GM21717 (cell line): Measurements from ENCODE around the gene GOLT1B.
"Not testable (repeated sequence)": the region's sequence is repeated elsewhere in the genome, so short reads cannot be mapped to it uniquely, and the experiment has no call there.

Experiments used
- ATAC-seq: cut with Tn5 transposase; IDR thresholded peaks from one replicate; pipeline ENCODE4 v1.9.1; 2021; ENCODE audit warnings: mild to moderate bottlenecking, moderate library complexity; ENCODE audit not compliant: unreplicated experiment

Gene GOLT1B, protein sequence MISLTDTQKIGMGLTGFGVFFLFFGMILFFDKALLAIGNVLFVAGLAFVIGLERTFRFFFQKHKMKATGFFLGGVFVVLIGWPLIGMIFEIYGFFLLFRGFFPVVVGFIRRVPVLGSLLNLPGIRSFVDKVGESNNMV

DNA sequence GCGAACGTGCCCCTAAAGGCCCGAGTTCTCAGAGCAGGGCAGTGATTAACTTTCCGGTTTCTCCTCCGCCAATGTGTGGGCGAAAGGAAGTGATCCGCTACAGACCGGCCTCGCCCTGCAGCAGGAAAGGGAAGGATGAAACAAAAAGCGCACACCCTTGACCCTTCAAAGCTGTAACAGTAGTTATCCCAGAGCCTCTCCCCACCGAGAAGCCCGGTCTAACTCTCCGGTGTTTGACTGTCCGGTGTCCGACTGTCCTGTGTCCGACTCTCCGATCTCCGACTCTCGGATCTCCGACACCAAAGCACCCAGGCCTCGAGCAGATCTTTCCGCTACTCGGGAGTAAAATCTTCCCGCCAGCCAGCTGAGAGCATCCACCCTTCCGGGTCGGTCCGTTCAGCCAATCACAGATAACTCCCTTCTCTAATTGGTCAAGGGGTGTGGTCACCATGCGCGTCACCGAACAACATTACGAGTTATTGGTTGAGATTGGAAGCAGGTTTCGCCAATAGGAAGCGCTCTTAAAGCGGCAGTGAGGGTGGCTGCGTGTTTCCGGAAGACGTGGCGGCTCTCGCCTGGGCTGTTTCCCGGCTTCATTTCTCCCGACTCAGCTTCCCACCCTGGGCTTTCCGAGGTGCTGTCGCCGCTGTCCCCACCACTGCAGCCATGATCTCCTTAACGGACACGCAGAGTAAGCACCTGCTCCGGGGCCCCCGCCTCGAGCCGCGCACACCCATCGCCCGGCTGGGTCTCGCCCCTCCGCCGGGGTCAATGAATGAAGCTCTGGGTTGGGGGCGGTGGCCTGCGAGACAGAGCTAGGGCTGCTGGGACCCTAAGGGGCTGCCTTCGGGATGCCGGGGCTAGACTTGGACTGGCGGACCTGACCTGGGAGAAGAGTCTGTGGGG is at the start of gene GOLT1B, which contains the start of gene RECQL:
Gene GOLT1B (plus strand): TSS at position 532 of the 906 bp plus-strand sequence. CDS start 135 bp downstream, at position 667.
Gene RECQL (minus strand): TSS at position 378 of the 906 bp plus-strand sequence. CDS start 2,065 bp downstream, outside the sequence.
- ATAC-seq = peak; percentile 99

DNA sequence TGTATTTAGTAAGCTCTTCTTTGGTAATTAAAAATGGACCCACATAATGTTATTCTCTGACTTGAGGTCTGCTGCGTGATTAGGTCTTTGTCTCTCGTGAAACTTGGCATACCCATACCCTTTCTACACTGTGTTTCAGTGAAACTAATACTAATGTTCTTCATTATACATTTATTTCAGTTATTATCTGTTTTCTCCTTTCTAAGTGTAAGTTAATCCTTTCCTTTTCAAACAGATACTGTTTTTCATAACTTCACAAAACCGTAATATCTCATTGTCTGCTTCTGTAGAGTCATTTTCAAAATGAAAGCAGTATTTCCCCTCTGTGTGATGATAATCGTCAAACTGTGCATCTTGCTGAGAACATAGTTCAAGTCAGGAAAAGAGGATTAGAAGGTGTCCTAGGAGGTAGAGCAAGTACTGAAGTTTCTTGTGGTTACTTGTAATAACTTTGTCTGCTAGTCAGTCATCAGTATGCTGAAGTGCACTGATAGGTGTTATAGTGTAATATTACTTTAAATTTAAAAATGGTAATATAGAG is 48.2 kb upstream of the GOLT1B start:
- ATAC-seq = no peak

- no peak for ATAC-seq
These were observed 45.3 kb upstream of the GOLT1B start for GRCh38 chr12:21456291-21456780.

DNA sequence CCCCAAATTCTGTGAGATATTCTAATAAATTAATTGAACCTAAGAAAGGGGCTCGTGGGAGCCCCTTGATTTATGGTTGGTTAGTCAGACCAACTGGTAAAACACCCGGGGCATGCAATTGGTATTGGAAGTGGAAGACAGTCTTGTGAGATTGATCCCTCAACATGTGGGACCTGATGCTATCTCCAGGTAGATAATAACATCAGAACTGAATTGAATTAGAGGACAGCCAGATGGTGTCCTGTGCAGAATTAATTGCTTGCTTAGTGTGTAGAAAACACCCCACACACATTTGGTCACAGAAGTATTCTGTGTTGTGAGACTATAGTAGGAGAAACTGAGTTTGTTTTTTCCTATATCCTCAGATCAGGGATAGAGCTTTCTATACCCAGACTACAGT is 42.1 kb upstream of the GOLT1B start:
- ATAC-seq = no peak

- not testable (repeated sequence) for ATAC-seq
These were observed 34.3 kb upstream of the GOLT1B start for GRCh38 chr12:21467334-21467733.

GRCh38 chr12:21471294-21471693 is 30.3 kb upstream of the GOLT1B start:
- no peak for ATAC-seq

GRCh38 chr12:21472197-21472823 is 29.3 kb upstream of the GOLT1B start:
- ATAC-seq = no peak

GRCh38 chr12:21475552-21475951 is 26.0 kb upstream of the GOLT1B start:
- no peak for ATAC-seq

DNA sequence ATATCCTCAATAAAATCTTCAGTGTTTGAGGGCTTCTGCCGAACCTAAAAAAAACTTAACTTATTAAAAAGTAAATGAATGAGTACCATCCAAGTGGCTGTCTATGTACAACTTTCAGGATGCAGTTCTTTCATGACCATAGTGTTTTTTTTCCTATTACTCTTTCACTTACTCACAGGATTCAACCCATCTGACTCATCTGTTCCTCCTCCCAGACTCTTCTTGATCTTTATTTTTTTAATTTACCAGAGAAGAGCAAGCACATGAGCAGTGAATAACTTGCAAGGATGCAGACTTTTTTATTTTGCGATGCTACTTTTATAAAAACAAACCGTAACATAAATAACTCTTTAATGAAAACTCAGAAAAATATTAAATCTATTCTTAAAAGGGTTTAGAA is 24.6 kb upstream of the GOLT1B start:
- no peak for ATAC-seq

DNA sequence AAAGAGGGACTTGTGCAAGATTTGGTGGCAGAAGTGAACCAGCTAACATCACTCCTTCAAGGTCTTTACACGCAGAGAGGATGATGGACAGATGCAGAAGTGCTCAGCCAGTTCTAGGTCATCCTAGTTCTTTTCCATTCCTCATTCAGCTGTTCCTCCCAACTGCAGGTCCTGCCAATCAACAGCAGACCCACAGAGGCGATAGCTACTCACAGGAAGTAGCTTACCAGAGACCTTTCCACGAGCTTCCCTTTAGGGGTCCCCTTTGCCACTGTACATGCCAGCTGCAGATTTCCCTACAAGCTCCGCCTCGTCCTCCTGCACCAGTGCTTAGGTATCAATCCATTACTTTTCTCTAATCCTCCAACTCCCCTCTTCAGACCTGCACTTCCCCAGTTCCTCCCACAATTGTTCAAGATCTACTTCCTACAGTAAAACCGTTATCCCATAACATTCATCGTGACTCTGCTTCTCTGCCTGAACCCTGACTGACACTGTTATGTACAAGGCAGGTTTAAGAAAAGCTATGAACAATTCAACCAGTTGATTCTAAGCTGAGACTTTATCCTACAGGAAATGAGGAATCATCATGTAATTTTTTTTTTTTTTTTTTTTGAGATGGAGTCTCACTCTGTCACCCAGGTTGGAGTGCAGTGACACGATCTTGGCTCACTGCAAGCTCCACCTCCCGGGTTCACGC is 22.7 kb upstream of the GOLT1B start:
- no peak for ATAC-seq

GRCh38 chr12:21483531-21483930 is 18.1 kb upstream of the GOLT1B start:
- ATAC-seq = no peak

GRCh38 chr12:21485998-21486397 is 15.6 kb upstream of the GOLT1B start:
- no peak for ATAC-seq

DNA sequence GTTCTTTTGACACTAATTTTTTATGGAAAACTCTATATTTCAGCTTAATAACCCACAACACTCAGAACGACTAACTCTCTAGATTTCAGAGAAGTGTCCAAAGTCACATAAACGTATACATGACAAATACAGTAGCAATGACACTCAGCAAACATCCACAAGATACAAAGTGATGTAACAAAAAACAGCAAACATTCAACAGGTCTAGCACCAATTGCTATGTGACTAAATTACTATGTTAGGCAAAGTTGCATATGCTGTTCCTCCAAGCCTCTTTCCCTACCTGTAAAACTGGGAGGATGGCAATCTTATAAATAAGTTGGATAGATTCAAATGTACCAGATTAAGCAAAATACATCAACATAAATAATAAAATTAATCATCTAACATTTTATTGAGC is 1.8 kb upstream of the GOLT1B start:
- no peak for ATAC-seq

DNA sequence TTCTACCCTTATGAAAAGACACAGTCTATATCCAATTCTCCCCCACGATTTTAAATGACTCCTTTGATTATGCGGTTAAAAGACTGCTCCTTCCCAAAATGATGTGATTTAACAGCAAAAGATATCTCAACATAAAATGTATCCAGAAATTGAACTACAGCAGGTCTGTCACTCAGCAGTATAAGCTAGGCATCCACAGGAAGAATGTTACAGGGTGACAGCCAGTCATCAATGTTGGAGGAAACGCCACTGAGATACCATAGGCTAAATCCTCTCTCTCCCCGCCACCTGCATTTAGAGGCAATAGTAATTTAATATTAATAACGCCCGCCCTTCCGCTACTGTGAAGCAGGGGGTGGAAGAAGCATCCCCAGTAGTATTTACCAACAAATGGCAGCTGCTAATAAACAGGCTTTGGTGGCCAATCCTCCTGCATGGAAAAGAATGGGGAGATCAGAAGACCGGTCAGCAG is 767 bp upstream of the GOLT1B start:
- ATAC-seq = no peak

- ATAC-seq = no peak
These were observed 541 bp downstream of the GOLT1B start for GRCh38 chr12:21502164-21502496.

DNA sequence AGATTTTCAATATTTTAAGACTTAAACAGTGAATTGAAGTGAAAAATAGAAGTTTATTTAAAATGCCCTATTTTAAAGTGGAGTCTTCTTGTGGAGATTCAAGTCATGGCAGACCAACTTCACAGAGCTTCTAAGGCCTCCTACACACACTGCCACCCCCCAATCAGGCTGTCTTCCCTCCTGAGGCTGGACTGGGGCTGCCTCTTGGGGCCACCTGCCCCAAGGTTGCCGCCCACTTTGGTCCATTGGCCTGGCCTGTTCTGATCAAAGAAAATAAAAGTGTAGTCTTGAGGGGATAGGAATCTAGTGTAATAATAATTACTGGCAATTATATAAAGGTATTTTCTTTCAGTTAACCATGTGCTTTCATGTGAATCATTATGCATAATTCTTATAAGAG is 1.3 kb downstream of the GOLT1B start:
- ATAC-seq = no peak

DNA sequence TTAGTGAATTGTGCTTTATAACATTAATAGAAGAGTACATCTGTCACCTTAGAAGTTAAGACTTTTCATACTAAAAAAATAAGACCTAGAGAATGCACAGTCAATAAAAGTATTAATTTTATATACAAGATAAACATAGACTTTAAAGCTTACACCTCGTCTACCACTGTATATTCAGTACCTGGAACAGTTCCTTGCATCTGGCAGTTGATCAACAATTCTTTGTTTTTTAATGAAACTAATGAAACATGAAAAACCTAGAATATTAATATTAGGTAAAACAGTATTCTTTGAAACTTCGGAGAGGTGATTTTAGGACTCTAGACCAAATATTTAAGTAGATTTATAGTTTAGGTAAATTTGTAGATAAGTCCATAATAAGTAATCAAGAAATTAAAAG is 4.3 kb downstream of the GOLT1B start:
- no peak for ATAC-seq

DNA sequence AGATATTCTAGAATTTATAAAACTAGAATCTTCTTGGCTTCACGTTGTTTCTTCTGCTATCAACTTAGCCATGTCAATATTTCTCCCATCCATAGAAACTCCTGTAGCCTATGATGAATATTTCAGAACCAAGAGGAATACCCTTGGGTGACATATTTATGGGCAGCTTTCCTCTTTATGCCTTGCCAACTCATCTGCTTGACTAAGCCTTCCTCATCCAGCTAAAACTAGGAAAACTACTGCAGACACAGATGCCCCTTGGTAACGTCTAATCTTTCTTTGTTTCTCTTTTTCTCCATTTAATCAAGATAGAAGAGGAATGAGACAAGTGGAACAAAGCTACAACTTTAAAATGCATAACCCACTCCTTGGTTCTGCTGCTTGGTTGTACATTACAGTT is 6.3 kb downstream of the GOLT1B start:
- ATAC-seq = no peak

GRCh38 chr12:21509768-21510167 is 8.2 kb downstream of the GOLT1B start:
- peak; percentile 89 for ATAC-seq

- ATAC-seq = no peak
These were observed 14.7 kb downstream of the GOLT1B start for GRCh38 chr12:21516281-21516680.

- no peak for ATAC-seq
These were observed 16.9 kb downstream of the GOLT1B start for GRCh38 chr12:21518451-21518850.
